HEK293 (cell line): ENCODE results near the gene OR2T29.

Experiments
- CTCF ChIA-PET: fragments of 350-600 bp; formaldehyde crosslinking; extraction: SDS; loops from one replicate; lab custom pipeline; 2021; ENCODE audit warnings: antibody characterized with exemption; lab: Yijun Ruan, JAX
- POLR2A ChIA-PET: fragments of 300-600 bp; formaldehyde crosslinking; extraction: SDS; loops from one replicate; lab custom pipeline; 2020; ENCODE audit warnings: antibody characterized with exemption, inconsistent platforms; lab: Yijun Ruan, JAX
- H3K27ac ChIP-seq: fragments of 200-500 bp; sonication (Bioruptor generic); 2 replicates; pipeline ENCODE4 v1.5.1; 2014; ENCODE audit warnings: low read depth, low read length, control low read depth, inconsistent platforms; ENCODE audit errors: extremely low read depth
- H3K36me3 ChIP-seq, 2 experiments: fragments of 200-500 bp in 1 of 2; sonication (Bioruptor generic) in 1 of 2; 1 replicate in 1 of 2; 2 replicates in 1 of 2; pipeline ENCODE4 v1.5.1; 2014 to 2017; ENCODE audit warnings: inconsistent platforms in 2 of 2, low read length in 2 of 2; ENCODE audit not compliant: control insufficient read depth in 2 of 2, insufficient read depth in 1 of 2
- H3K4me1 ChIP-seq: fragments of 200-500 bp; sonication (Bioruptor generic); 2 replicates; pipeline ENCODE4 v1.5.1; 2014; ENCODE audit warnings: mild to moderate bottlenecking, low read length, inconsistent platforms; ENCODE audit not compliant: control insufficient read depth, insufficient read depth
- H3K4me3 ChIP-seq: 2 replicates; pipeline ENCODE4 v1.5.1; 2011; ENCODE audit warnings: low read depth, mild to moderate bottlenecking, control low read depth, low read length, moderate library complexity
- H3K9me3 ChIP-seq: fragments of 200-500 bp; sonication (Bioruptor generic); 2 replicates; pipeline ENCODE4 v1.5.1; 2014; ENCODE audit warnings: low read depth, low read length, inconsistent platforms; ENCODE audit not compliant: control insufficient read depth, insufficient read depth
- HOXC10 ChIP-seq: sonication (generic); formaldehyde crosslinking; IDR thresholded peaks from 2 replicates; pipeline ENCODE4 v1.8.1; 2023; ENCODE audit warnings: mild to moderate bottlenecking, missing genetic modification reagents
- SCRT2 ChIP-seq: fragments of 450-650 bp; formaldehyde crosslinking; IDR thresholded peaks from 2 replicates; pipeline ENCODE4 v1.5.1; 2016; ENCODE audit warnings: missing biosample characterization, missing genetic modification characterization
- ZFP37 ChIP-seq: fragments of 450-650 bp; formaldehyde crosslinking; IDR thresholded peaks from 2 replicates; pipeline ENCODE4 v1.5.1; 2016; ENCODE audit warnings: missing biosample characterization, missing genetic modification characterization
- ZIC2 ChIP-seq: fragments of 450-650 bp; formaldehyde crosslinking; IDR thresholded peaks from 2 replicates; pipeline ENCODE4 v1.5.1; 2016; ENCODE audit warnings: missing biosample characterization, missing genetic modification characterization
- ZNF175 ChIP-seq: fragments of 450-650 bp; formaldehyde crosslinking; IDR thresholded peaks from 2 replicates; pipeline ENCODE4 v1.5.1; 2016; ENCODE audit warnings: missing biosample characterization, missing genetic modification characterization
- ZNF221 ChIP-seq: fragments of 450-650 bp; formaldehyde crosslinking; IDR thresholded peaks from 2 replicates; pipeline ENCODE4 v1.5.1; 2017; ENCODE audit warnings: missing biosample characterization, missing genetic modification characterization, borderline replicate concordance
- ZNF223 ChIP-seq: fragments of 450-650 bp; formaldehyde crosslinking; IDR thresholded peaks from 2 replicates; pipeline ENCODE4 v1.5.1; 2016; ENCODE audit warnings: missing biosample characterization, missing genetic modification characterization
- ZNF366 ChIP-seq: fragments of 450-650 bp; formaldehyde crosslinking; conservative IDR thresholded peaks from 2 replicates; pipeline ENCODE4 v1.5.1; 2016; ENCODE audit warnings: missing biosample characterization, missing genetic modification characterization
- ZNF473 ChIP-seq: fragments of 450-650 bp; formaldehyde crosslinking; IDR thresholded peaks from 2 replicates; pipeline ENCODE4 v1.5.1; 2017; ENCODE audit warnings: missing biosample characterization, missing genetic modification characterization
- ZNF521 ChIP-seq: fragments of 450-650 bp; formaldehyde crosslinking; IDR thresholded peaks from 2 replicates; pipeline ENCODE4 v1.5.1; 2017; ENCODE audit warnings: missing biosample characterization, mild to moderate bottlenecking, missing genetic modification characterization
- ZNF555 ChIP-seq: fragments of 450-650 bp; formaldehyde crosslinking; conservative IDR thresholded peaks from 2 replicates; pipeline ENCODE4 v1.5.1; 2017; ENCODE audit warnings: missing biosample characterization, mild to moderate bottlenecking, missing genetic modification characterization, inconsistent platforms
- ZNF658 ChIP-seq: fragments of 450-650 bp; formaldehyde crosslinking; IDR thresholded peaks from 2 replicates; pipeline ENCODE4; 2016; ENCODE audit warnings: missing biosample characterization, missing genetic modification characterization
- ZNF837 ChIP-seq: fragments of 450-650 bp; formaldehyde crosslinking; IDR thresholded peaks from 2 replicates; pipeline ENCODE4 v1.5.1; 2016; ENCODE audit warnings: missing biosample characterization, missing genetic modification characterization
- TF ChIP-seq, protein P1 (sequence below): fragments of 450-650 bp; formaldehyde crosslinking; IDR thresholded peaks from 2 replicates; pipeline ENCODE4 v1.5.1; 2016; ENCODE audit warnings: missing biosample characterization, missing genetic modification characterization, low read depth
- TF ChIP-seq, protein P2 (sequence below): fragments of 450-650 bp; formaldehyde crosslinking; IDR thresholded peaks from 2 replicates; pipeline ENCODE4 v1.5.1; 2016; ENCODE audit warnings: missing biosample characterization, missing genetic modification characterization
- TF ChIP-seq, protein P3 (sequence below): fragments of 450-650 bp; formaldehyde crosslinking; IDR thresholded peaks from 2 replicates; pipeline ENCODE4 v1.5.1; 2016; ENCODE audit warnings: missing biosample characterization, missing genetic modification characterization
- TF ChIP-seq, protein P4 (sequence below): fragments of 450-650 bp; formaldehyde crosslinking; IDR thresholded peaks from 2 replicates; pipeline ENCODE4 v1.5.1; 2017; ENCODE audit warnings: missing biosample characterization, missing genetic modification characterization
- TF ChIP-seq, protein P5 (sequence below): fragments of 450-650 bp; formaldehyde crosslinking; IDR thresholded peaks from 2 replicates; pipeline ENCODE4 v1.5.1; 2016; ENCODE audit warnings: missing biosample characterization, missing genetic modification characterization, borderline replicate concordance

OR2T29 gene

DNA sequence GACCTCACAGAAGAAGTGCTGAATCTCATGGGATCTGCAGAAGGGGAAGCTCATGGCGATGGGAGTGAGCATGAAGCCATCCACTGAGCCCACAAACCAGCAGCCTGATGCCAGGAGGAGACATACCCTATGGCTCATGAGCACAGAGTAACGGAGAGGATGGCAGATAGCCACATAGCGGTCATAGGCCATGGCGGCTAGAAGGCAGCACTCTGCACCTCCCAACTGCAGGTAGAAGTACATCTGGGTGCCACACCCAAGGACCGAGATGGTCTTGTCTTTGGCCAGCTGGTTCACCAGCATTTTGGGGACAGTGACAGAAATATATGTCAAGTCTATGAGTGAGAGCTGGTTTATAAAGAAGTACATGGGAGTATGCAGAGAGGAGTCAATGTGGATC lies 30.7 kb upstream of the OR2T29 start:
- no peak overlapping the region for H3K4me3 ChIP-seq
- ChIA-PET CTCF (no interaction called here), POLR2A (no interaction called here)
- H3K27ac ChIP-seq = no peak overlapping the region
- no peaks in the 10 kb centered on the region for H3K4me1 ChIP-seq
- no peaks in the 10 kb centered on the region for H3K36me3 ChIP-seq
- H3K9me3 ChIP-seq = no peaks in the 10 kb centered on the region
- TF ChIP-seq ZNF366 (tag by site-specific recombination) = no peak
- TF ChIP-seq, all 188 proteins: peak for 0

DNA sequence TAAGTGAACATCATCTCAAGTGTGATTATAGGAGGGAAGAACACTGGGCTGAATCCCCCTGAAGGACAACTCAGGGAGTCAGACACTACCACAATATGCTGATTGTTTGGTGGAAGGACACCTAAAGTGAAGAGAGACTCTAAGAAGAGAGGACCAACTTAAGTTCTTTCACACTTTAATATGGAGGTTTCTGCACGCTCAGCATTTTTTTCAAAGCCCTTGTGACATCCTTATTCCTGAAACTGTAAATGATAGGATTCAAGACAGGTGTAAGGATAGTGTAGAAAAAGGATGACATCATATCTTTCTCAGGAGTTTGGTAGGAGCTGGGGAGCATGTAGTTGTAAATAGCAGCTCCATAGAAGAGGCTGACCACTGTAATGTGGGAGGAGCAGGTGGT lies 30.1 kb upstream of the OR2T29 start:
- ChIA-PET POLR2A (no interaction called here), CTCF (no interaction called here)
- no peak overlapping the region for H3K4me3 ChIP-seq
- no peaks in the 10 kb centered on the region for H3K9me3 ChIP-seq
- TF ChIP-seq, protein P1, sequence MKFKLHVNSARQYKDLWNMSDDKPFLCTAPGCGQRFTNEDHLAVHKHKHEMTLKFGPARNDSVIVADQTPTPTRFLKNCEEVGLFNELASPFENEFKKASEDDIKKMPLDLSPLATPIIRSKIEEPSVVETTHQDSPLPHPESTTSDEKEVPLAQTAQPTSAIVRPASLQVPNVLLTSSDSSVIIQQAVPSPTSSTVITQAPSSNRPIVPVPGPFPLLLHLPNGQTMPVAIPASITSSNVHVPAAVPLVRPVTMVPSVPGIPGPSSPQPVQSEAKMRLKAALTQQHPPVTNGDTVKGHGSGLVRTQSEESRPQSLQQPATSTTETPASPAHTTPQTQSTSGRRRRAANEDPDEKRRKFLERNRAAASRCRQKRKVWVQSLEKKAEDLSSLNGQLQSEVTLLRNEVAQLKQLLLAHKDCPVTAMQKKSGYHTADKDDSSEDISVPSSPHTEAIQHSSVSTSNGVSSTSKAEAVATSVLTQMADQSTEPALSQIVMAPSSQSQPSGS (tag by site-specific recombination) = 0 out of 2 replicates have a peak, but pooled peaks have one; percentile 6
- TF ChIP-seq ZNF473 (tag by site-specific recombination) = no peak
- TF ChIP-seq, protein P2, sequence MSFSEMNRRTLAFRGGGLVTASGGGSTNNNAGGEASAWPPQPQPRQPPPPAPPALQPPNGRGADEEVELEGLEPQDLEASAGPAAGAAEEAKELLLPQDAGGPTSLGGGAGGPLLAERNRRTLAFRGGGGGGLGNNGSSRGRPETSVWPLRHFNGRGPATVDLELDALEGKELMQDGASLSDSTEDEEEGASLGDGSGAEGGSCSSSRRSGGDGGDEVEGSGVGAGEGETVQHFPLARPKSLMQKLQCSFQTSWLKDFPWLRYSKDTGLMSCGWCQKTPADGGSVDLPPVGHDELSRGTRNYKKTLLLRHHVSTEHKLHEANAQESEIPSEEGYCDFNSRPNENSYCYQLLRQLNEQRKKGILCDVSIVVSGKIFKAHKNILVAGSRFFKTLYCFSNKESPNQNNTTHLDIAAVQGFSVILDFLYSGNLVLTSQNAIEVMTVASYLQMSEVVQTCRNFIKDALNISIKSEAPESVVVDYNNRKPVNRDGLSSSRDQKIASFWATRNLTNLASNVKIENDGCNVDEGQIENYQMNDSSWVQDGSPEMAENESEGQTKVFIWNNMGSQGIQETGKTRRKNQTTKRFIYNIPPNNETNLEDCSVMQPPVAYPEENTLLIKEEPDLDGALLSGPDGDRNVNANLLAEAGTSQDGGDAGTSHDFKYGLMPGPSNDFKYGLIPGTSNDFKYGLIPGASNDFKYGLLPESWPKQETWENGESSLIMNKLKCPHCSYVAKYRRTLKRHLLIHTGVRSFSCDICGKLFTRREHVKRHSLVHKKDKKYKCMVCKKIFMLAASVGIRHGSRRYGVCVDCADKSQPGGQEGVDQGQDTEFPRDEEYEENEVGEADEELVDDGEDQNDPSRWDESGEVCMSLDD (tag by site-specific recombination) = no peak
- H3K4me1 ChIP-seq = no peaks in the 10 kb centered on the region
- no peak overlapping the region for H3K27ac ChIP-seq
- H3K36me3 ChIP-seq = no peaks in the 10 kb centered on the region

DNA sequence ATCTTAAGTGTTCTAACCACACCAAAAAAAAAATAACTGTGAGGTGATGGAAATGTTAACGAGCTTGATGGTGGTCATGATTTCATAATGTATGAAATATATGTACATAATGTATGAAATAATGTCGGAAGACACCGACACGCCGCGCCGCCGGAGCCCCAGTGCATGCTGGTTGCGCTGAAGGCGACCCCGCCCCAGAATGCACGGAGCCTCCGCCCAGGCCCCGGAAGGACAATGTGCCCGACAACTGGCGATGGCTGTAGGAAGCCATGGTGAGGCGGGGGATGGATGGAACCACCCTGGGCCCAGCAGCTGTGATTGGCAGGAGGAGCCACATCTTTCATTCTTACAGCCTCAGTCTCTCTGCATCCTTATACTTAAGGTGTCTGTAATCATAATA lies 27.5 kb upstream of the OR2T29 start:
- Histone ChIP-seq H3K9me3 (no peaks in the 10 kb centered on the region), H3K27ac (no peak overlapping the region), H3K4me1 (no peaks in the 10 kb centered on the region), H3K4me3 (no peak overlapping the region), H3K36me3 (no peaks in the 10 kb centered on the region)
- ChIA-PET POLR2A (no interaction called here), CTCF (no interaction called here)
- no peak for TF ChIP-seq SCRT2 (tag by site-specific recombination)
- TF ChIP-seq ZIC2 (tag by site-specific recombination) = no peak
- TF ChIP-seq ZNF837 = no peak

DNA sequence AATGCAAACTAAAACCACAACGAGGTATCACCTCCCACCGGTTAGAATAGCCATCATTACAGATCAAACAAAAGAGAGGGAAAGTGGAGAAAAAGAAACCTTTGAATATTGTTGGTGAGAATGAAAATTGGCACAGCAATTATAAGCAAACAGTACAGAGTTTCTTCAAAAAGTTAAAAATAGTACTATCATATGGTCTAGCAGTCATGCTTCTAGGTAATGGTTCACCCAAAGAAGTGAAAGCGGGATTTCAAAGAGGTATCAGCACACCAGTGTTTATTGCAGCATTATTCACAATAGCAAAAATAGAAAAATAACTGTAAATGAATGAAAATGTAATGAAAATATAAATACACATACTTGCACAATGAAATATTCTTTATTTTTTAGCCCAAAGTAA lies 26.8 kb upstream of the OR2T29 start:
- Histone ChIP-seq H3K9me3 (no peaks in the 10 kb centered on the region), H3K36me3 (no peaks in the 10 kb centered on the region), H3K27ac (no peak overlapping the region), H3K4me3 (no peak overlapping the region), H3K4me1 (no peaks in the 10 kb centered on the region)
- ChIA-PET POLR2A (no interaction called here), CTCF (no interaction called here)
- TF ChIP-seq ZNF521 (tag by site-specific recombination) (no peak), ZFP37 (tag by site-specific recombination) (no peak), ZNF658 (tag by site-specific recombination) (no peak), ZNF223 (tag by site-specific recombination) (no peak), ZNF221 (tag by site-specific recombination) (no peak), ZNF555 (tag by site-specific recombination) (no peak), HOXC10 (CRISPR knock-in tag) (no peak), ZNF175 (tag by site-specific recombination) (no peak)
- TF ChIP-seq, protein P3, sequence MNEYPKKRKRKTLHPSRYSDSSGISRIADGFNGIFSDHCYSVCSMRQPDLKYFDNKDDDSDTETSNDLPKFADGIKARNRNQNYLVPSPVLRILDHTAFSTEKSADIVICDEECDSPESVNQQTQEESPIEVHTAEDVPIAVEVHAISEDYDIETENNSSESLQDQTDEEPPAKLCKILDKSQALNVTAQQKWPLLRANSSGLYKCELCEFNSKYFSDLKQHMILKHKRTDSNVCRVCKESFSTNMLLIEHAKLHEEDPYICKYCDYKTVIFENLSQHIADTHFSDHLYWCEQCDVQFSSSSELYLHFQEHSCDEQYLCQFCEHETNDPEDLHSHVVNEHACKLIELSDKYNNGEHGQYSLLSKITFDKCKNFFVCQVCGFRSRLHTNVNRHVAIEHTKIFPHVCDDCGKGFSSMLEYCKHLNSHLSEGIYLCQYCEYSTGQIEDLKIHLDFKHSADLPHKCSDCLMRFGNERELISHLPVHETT (tag by site-specific recombination) = no peak
- TF ChIP-seq, protein P4, sequence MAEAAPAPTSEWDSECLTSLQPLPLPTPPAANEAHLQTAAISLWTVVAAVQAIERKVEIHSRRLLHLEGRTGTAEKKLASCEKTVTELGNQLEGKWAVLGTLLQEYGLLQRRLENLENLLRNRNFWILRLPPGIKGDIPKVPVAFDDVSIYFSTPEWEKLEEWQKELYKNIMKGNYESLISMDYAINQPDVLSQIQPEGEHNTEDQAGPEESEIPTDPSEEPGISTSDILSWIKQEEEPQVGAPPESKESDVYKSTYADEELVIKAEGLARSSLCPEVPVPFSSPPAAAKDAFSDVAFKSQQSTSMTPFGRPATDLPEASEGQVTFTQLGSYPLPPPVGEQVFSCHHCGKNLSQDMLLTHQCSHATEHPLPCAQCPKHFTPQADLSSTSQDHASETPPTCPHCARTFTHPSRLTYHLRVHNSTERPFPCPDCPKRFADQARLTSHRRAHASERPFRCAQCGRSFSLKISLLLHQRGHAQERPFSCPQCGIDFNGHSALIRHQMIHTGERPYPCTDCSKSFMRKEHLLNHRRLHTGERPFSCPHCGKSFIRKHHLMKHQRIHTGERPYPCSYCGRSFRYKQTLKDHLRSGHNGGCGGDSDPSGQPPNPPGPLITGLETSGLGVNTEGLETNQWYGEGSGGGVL (tag by site-specific recombination) = no peak
- TF ChIP-seq, protein P5, sequence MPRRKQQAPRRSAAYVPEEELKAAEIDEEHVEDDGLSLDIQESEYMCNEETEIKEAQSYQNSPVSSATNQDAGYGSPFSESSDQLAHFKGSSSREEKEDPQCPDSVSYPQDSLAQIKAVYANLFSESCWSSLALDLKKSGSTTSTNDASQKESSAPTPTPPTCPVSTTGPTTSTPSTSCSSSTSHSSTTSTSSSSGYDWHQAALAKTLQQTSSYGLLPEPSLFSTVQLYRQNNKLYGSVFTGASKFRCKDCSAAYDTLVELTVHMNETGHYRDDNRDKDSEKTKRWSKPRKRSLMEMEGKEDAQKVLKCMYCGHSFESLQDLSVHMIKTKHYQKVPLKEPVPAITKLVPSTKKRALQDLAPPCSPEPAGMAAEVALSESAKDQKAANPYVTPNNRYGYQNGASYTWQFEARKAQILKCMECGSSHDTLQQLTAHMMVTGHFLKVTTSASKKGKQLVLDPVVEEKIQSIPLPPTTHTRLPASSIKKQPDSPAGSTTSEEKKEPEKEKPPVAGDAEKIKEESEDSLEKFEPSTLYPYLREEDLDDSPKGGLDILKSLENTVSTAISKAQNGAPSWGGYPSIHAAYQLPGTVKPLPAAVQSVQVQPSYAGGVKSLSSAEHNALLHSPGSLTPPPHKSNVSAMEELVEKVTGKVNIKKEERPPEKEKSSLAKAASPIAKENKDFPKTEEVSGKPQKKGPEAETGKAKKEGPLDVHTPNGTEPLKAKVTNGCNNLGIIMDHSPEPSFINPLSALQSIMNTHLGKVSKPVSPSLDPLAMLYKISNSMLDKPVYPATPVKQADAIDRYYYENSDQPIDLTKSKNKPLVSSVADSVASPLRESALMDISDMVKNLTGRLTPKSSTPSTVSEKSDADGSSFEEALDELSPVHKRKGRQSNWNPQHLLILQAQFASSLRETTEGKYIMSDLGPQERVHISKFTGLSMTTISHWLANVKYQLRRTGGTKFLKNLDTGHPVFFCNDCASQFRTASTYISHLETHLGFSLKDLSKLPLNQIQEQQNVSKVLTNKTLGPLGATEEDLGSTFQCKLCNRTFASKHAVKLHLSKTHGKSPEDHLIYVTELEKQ = no peak
